ENCODE measurements around the gene POLR2F.

POLR2F gene

GRCh38 chr22:37976547-37976946 is 23.0 kb downstream of the POLR2F start:
- in situ Hi-C loops (cut with MboI; ENCODE audit: low sequenced_read_pairs), result no loop called here

- in situ Hi-C loops (cut with MboI; ENCODE audit: low sequenced_read_pairs), result no loop called here
Measured at GRCh38 chr22:37979782-37980181, 26.3 kb downstream of the POLR2F start.

GRCh38 chr22:37981282-37982011 is 27.9 kb downstream of the POLR2F start:
- in situ Hi-C loops (cut with MboI; ENCODE audit: low sequenced_read_pairs), result no loop called here

GRCh38 chr22:37982151-37982785 is 28.8 kb downstream of the POLR2F start:
- in situ Hi-C loops (cut with MboI; ENCODE audit: low sequenced_read_pairs), result no loop called here

- in situ Hi-C loops (cut with MboI; ENCODE audit: low sequenced_read_pairs), result no loop called here
Measured at GRCh38 chr22:37982938-37983859, 29.7 kb downstream of the POLR2F start.

- in situ Hi-C loops (cut with MboI; ENCODE audit: low sequenced_read_pairs), result no loop called here
Measured at GRCh38 chr22:37983860-37984791, 30.6 kb downstream of the POLR2F start, which contains the start of gene SOX10. Gene SOX10, minus strand, starts transcription at chr22:37984555. Its CDS starts 771 bp downstream, at chr22:37983784.

- in situ Hi-C loops (cut with MboI; ENCODE audit: low sequenced_read_pairs), result no loop called here
Measured at GRCh38 chr22:37985050-37985585, 31.6 kb downstream of the POLR2F start.

- in situ Hi-C loops (cut with MboI; ENCODE audit: low sequenced_read_pairs), result no loop called here
Measured at GRCh38 chr22:37985751-37986281, 32.3 kb downstream of the POLR2F start.

GRCh38 chr22:37986371-37986770 is 32.9 kb downstream of the POLR2F start:
- in situ Hi-C loops (cut with MboI; ENCODE audit: low sequenced_read_pairs), result no loop called here

GRCh38 chr22:37989146-37990045 is 35.9 kb downstream of the POLR2F start:
- in situ Hi-C loops (cut with MboI; ENCODE audit: low sequenced_read_pairs), result no loop called here

GRCh38 chr22:37990301-37990700 is 36.8 kb downstream of the POLR2F start:
- in situ Hi-C loops (cut with MboI; ENCODE audit: low sequenced_read_pairs), result no loop called here

- in situ Hi-C loops (cut with MboI; ENCODE audit: low sequenced_read_pairs), result no loop called here
Measured at GRCh38 chr22:37990862-37991261, 37.4 kb downstream of the POLR2F start.

GRCh38 chr22:37991731-37992442 is 38.4 kb downstream of the POLR2F start:
- in situ Hi-C loops (cut with MboI; ENCODE audit: low sequenced_read_pairs), result no loop called here

- in situ Hi-C loops (cut with MboI; ENCODE audit: low sequenced_read_pairs), result no loop called here
Measured at GRCh38 chr22:37994049-37994448, 40.5 kb downstream of the POLR2F start.

GRCh38 chr22:37994982-37995381 is 41.5 kb downstream of the POLR2F start:
- in situ Hi-C loops (cut with MboI; ENCODE audit: low sequenced_read_pairs), result no loop called here

GRCh38 chr22:37995460-37995859 is 42.0 kb downstream of the POLR2F start:
- in situ Hi-C loops (cut with MboI; ENCODE audit: low sequenced_read_pairs), result no loop called here

- in situ Hi-C loops (cut with MboI; ENCODE audit: low sequenced_read_pairs), result no loop called here
Measured at GRCh38 chr22:37996079-37996478, 42.6 kb downstream of the POLR2F start.

All from HL-60/S4 (cell line).